Measurements from ENCODE around the gene IL12A.

IL12A gene

DNA sequence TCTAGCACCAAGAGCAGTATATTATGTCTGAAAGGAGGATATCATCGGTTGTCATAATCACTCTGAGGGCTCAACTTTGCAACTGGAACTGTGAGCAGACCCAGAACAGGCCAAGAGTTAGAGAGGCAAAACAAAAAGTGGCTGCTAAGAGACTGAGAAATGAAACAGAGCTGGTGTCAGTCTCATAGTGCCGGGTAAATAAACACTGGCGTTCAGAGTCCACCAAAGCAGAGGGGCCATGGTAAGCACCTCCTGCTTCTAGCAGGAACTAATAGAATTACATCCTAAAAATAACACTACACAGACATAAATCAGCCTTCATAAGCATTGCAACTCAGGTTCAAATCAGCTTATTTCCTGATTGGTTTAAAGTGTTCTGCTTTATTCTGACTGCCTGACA is 10.3 kb upstream of the IL12A start:
- ATAC-seq: no peak; the same call in 2 of the 3 replicates
- TF ChIP-seq OSR1 (CRISPR knock-in tag; IDR thresholded peaks at IDR 0.05) (no peak), ZNF70 (CRISPR knock-in tag; IDR thresholded peaks at IDR 0.05) (no peak), ZNF8 (CRISPR knock-in tag; IDR thresholded peaks at IDR 0.05) (no peak), ZFP3 (CRISPR knock-in tag; IDR thresholded peaks at IDR 0.05) (no peak), CREB5 (CRISPR knock-in tag; IDR thresholded peaks at IDR 0.05; ENCODE audit: low read depth) (no peak), TOX (CRISPR knock-in tag; IDR thresholded peaks at IDR 0.05; ENCODE audit: borderline replicate concordance) (no peak)

DNA sequence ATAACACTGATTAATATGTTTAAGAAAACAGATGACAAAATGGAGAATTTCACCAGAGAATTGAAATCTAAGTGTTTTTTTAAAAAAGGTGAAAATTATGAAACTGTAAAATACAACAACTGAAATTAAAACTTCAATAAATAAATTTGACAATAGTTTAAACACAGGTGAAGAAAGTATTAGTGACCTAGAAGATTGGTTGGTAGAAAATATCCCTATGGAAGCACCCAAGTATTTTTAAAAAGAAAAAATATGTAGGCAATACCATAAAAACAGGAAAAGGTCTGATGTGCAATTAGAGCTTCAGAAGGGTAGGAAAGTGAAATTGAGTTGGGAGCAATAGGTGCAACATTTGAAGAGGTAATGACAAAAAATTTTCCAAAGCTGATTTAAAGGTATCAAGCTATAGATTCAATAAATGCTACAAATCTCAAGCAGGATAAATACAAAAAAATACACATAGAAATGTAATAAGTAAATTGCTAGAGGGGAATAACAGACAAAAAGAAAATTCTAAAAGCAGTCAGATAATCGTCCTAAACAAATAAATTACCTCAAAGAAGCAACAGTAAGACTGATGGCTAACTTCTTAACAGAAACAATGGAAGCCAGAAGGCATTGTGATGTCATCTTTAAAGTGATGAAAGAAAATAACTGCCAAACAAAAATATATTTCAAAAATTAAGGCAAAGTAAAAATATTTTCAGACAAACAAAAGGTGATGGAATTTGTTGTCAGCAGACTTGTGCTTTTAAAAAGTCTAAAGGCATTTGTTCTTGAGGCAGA is 9.5 kb upstream of the IL12A start:
- peak; percentile 92 for TF ChIP-seq ZFP30 (CRISPR knock-in tag; IDR thresholded peaks at IDR 0.05)
- TF ChIP-seq, protein P1, sequence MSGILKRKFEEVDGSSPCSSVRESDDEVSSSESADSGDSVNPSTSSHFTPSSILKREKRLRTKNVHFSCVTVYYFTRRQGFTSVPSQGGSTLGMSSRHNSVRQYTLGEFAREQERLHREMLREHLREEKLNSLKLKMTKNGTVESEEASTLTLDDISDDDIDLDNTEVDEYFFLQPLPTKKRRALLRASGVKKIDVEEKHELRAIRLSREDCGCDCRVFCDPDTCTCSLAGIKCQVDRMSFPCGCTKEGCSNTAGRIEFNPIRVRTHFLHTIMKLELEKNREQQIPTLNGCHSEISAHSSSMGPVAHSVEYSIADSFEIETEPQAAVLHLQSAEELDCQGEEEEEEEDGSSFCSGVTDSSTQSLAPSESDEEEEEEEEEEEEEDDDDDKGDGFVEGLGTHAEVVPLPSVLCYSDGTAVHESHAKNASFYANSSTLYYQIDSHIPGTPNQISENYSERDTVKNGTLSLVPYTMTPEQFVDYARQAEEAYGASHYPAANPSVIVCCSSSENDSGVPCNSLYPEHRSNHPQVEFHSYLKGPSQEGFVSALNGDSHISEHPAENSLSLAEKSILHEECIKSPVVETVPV (CRISPR knock-in tag; IDR thresholded peaks at IDR 0.05): no peak
- no peak for ATAC-seq

DNA sequence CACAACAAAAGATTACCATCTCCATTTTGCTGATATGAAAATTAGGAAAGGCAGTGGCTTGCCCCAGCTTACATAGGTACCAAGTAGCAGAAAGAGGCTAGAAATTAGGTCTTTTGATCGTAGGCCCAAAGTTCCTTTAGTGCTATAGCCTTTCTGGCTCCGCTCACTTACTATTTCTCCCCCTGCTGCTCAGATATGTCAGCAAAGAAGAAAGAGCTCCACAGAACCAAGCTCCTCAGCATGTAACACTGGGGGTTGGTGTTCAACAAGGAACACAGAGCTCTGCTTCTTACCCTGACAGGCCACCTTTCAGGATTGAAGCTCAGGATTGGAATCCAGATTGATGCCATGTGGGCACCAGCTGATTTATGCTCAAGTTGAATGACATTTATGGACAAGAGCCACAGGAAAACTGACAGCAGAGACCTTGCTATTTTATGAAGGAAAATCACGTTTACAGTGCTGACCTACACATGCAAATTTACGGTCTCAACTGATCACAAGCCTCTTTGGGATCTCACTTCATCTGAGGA is 6.1 kb upstream of the IL12A start:
- ATAC-seq: 0 out of 3 replicates have a peak, but pooled peaks have one; percentile 19

More for the DNA sequence above, 6.1 kb upstream of the IL12A start:
- no peak for TF ChIP-seq PPARA (CRISPR knock-in tag; IDR thresholded peaks at IDR 0.05; ENCODE audit: borderline replicate concordance)
- no peak for TF ChIP-seq ZNF70 (CRISPR knock-in tag; IDR thresholded peaks at IDR 0.05)
- TF ChIP-seq TSHZ2 (CRISPR knock-in tag; IDR thresholded peaks at IDR 0.05): no peak
- no peak for TF ChIP-seq SNAI2 (CRISPR knock-in tag; IDR thresholded peaks at IDR 0.05)
- no peak for TF ChIP-seq ISL1 (CRISPR knock-in tag; IDR thresholded peaks at IDR 0.05)
- TF ChIP-seq, protein P1 (CRISPR knock-in tag; IDR thresholded peaks at IDR 0.05): no peak
- no peak for TF ChIP-seq OSR1 (CRISPR knock-in tag; IDR thresholded peaks at IDR 0.05)
- no peak for TF ChIP-seq ZNF565 (CRISPR knock-in tag; conservative IDR thresholded peaks at IDR 0.05; ENCODE audit: low read depth)
- TF ChIP-seq POU6F1 (CRISPR knock-in tag; IDR thresholded peaks at IDR 0.05; ENCODE audit: borderline replicate concordance, low read depth): no peak
- TF ChIP-seq PATZ1 (CRISPR knock-in tag; IDR thresholded peaks at IDR 0.05; ENCODE audit: borderline replicate concordance): no peak
- TF ChIP-seq ZNF8 (CRISPR knock-in tag; IDR thresholded peaks at IDR 0.05): no peak
- no peak for TF ChIP-seq BACH2 (CRISPR knock-in tag; IDR thresholded peaks at IDR 0.05; ENCODE audit: borderline replicate concordance)
- no peak for TF ChIP-seq TCF4 (CRISPR knock-in tag; IDR thresholded peaks at IDR 0.05; ENCODE audit: borderline replicate concordance)
- no peak for TF ChIP-seq CSDC2 (CRISPR knock-in tag; IDR thresholded peaks at IDR 0.05)
